Astrocyte (in vitro differentiated cells and primary cell): Measurements from ENCODE around the gene TWIST2. TPM values are rescaled to one million over a fixed set of nuclear protein-coding genes. Genes with fewer than 3 reads are reported as not detected.

ENCODE experiments used
- DNase-seq: peaks from one replicate; pipeline ENCODE4 v3.0.0-alpha.2; 2010; ENCODE audit warnings: low read depth
- FAIRE-seq: peaks from 2 replicates; lab custom pipeline; 2011; peaks lifted over from hg19 to GRCh38; lab: Jason Lieb, UNC
- H2AFZ ChIP-seq: 2 replicates; pipeline ENCODE4 v1.6.0; 2012; ENCODE audit warnings: low read depth, low read length, inconsistent platforms
- H3K27ac ChIP-seq: 2 replicates; pipeline ENCODE4 v1.5.1; 2011; ENCODE audit warnings: low read depth, low read length, inconsistent platforms
- H3K27me3 ChIP-seq: 2 replicates; pipeline ENCODE4 v1.6.0; 2011; ENCODE audit warnings: low read length, inconsistent platforms; ENCODE audit not compliant: insufficient read depth
- H3K36me3 ChIP-seq: 2 replicates; pipeline ENCODE4 v1.5.1; 2011; ENCODE audit warnings: low read length, inconsistent platforms; ENCODE audit not compliant: insufficient read depth
- H3K4me1 ChIP-seq: 2 replicates; pipeline ENCODE4 v1.5.1; 2011; ENCODE audit warnings: low read length, inconsistent platforms; ENCODE audit not compliant: insufficient read depth
- H3K4me2 ChIP-seq: 2 replicates; pipeline ENCODE4 v1.6.0; 2012; ENCODE audit warnings: low read length, inconsistent platforms
- H3K4me3 ChIP-seq: 2 replicates; pipeline ENCODE4 v1.5.1; 2011; ENCODE audit warnings: low read depth, mild to moderate bottlenecking, low read length, inconsistent platforms; ENCODE audit not compliant: insufficient read depth
- H3K79me2 ChIP-seq: 2 replicates; pipeline ENCODE4 v1.6.0; 2012; ENCODE audit warnings: mild to moderate bottlenecking, low read length, inconsistent platforms; ENCODE audit not compliant: insufficient read depth
- H3K9ac ChIP-seq: 2 replicates; pipeline ENCODE4 v1.6.0; 2012; ENCODE audit warnings: mild to moderate bottlenecking, low read length, inconsistent platforms
- H3K9me3 ChIP-seq: 2 replicates; pipeline ENCODE4 v1.5.1; 2012; ENCODE audit warnings: low read depth, mild to moderate bottlenecking, low read length, inconsistent platforms; ENCODE audit not compliant: insufficient read depth
- H4K20me1 ChIP-seq: 2 replicates; pipeline ENCODE4 v1.6.0; 2012; ENCODE audit warnings: low read length, inconsistent platforms; ENCODE audit not compliant: insufficient read depth
- H3K27ac Mint-ChIP-seq: one replicate; pipeline ENCODE4 v1.8.0; 2021; ENCODE audit warnings: mild to moderate bottlenecking, mixed read lengths; ENCODE audit not compliant: unreplicated experiment
- H3K27me3 Mint-ChIP-seq: one replicate; pipeline ENCODE4 v1.8.0; 2021; ENCODE audit warnings: low read depth, mixed read lengths; ENCODE audit not compliant: unreplicated experiment
- H3K36me3 Mint-ChIP-seq: one replicate; pipeline ENCODE4 v1.8.0; 2021; ENCODE audit warnings: low read depth, mixed read lengths; ENCODE audit not compliant: unreplicated experiment
- H3K4me1 Mint-ChIP-seq: one replicate; pipeline ENCODE4 v1.8.0; 2021; ENCODE audit warnings: low read depth, mixed read lengths; ENCODE audit not compliant: unreplicated experiment
- H3K4me3 Mint-ChIP-seq: one replicate; pipeline ENCODE4 v1.8.0; 2021; ENCODE audit warnings: mild to moderate bottlenecking, moderate library complexity, mixed read lengths; ENCODE audit not compliant: unreplicated experiment
- H3K9me3 Mint-ChIP-seq: one replicate; pipeline ENCODE4 v1.8.0; 2021; ENCODE audit warnings: mild to moderate bottlenecking, mixed read lengths; ENCODE audit not compliant: unreplicated experiment
- CTCF ChIP-seq: IDR thresholded peaks from 2 replicates; pipeline ENCODE4 v1.5.1; 2011; ENCODE audit warnings: low read depth, mild to moderate bottlenecking, inconsistent platforms, low read length, moderate library complexity; ENCODE audit not compliant: insufficient read depth
- EZH2 ChIP-seq: IDR thresholded peaks from 2 replicates; pipeline ENCODE4 v1.6.1; 2012; ENCODE audit warnings: mild to moderate bottlenecking, low read length, inconsistent platforms; ENCODE audit not compliant: insufficient read depth
- total RNA-seq: library from RNA; stranded (reverse); gene quantifications from 2 replicates; pipeline ENCODE4 v1.2.1, GENCODE V29; 2021

TWIST2 gene
- total RNA-seq, 1 donor from 2014 or later = 3.2 TPM

DNA sequence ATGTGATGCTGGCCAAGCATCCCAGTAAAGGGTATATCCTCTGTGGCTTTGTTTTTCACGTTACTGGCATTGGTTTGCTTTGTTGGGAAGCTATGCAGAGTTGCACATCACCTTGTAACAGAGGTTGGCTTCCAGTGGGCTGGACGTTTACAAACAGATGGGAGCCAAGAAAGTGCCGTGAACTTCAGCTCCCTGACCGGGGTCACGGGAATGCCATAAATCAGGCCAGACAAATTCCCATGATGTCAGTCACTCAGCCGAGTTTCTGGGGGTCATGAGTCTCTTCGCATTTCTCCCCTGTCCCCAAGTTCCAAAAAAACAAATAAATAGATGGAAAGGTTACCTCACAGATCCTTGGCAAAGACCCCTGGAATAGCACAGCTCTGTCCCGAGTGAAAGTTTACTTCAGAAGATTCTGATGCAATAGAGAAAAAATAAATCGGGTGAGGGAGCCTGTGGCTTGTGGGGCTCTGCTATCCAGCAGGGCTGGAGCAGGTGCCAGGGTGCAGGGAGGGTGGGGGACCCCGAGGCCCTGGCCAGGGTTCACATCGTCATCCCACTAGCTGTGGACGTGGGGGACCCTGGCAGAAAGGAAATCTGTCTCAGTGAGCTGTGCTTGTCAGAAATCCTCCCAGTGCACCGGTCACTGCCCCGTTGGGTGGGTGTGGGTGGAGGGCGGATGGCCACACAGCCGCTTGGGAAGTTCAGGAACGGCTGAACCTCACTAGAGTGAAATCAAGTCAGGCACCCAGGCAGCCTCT, 27.8 kb downstream of the TWIST2 start:
- Mint-ChIP-seq H3K4me3 (no peak overlapping the region), H3K9me3 (peaks cover 2% of the 10 kb centered on the region), H3K27me3 (peaks cover 20% of the 10 kb centered on the region), H3K36me3 (peaks cover 2% of the 10 kb centered on the region), H3K27ac (no peak overlapping the region), H3K4me1 (no peaks in the 10 kb centered on the region)
- H4K20me1 ChIP-seq = peaks cover 38% of the 10 kb centered on the region
- FAIRE-seq (no peak), DNase-seq (no peak)
- no peak overlapping the region for H3K27ac ChIP-seq
- H3K4me1 ChIP-seq = no peaks in the 10 kb centered on the region
- no peak overlapping the region for H3K4me2 ChIP-seq
- no peaks in the 10 kb centered on the region for H3K27me3 ChIP-seq
- no peak overlapping the region for H3K9ac ChIP-seq
- no peaks in the 10 kb centered on the region for H3K36me3 ChIP-seq
- H3K4me3 ChIP-seq = no peak overlapping the region
- H3K9me3 ChIP-seq = no peaks in the 10 kb centered on the region
- TF ChIP-seq CTCF = no peak
- TF ChIP-seq EZH2 = no peak
- peaks cover 35% of the 10 kb centered on the region for H3K79me2 ChIP-seq
- H2AFZ ChIP-seq = no peak overlapping the region

GRCh38 chr2:238876232-238876630, 28.3 kb downstream of the TWIST2 start:
- H3K79me2 ChIP-seq = peaks cover 35% of the 10 kb centered on the region
- H3K4me3 ChIP-seq = no peak overlapping the region
- H3K27ac ChIP-seq = no peak overlapping the region
- no peaks in the 10 kb centered on the region for H3K9me3 ChIP-seq
- Mint-ChIP-seq H3K9me3 (peaks cover 2% of the 10 kb centered on the region), H3K4me3 (no peak overlapping the region), H3K36me3 (peaks cover 2% of the 10 kb centered on the region), H3K27ac (no peak overlapping the region), H3K4me1 (no peaks in the 10 kb centered on the region), H3K27me3 (peaks cover 20% of the 10 kb centered on the region)
- no peaks in the 10 kb centered on the region for H3K36me3 ChIP-seq
- no peak overlapping the region for H2AFZ ChIP-seq
- H3K27me3 ChIP-seq = no peaks in the 10 kb centered on the region
- no peak overlapping the region for H3K9ac ChIP-seq
- TF ChIP-seq EZH2 (no peak), CTCF (no peak)
- H4K20me1 ChIP-seq = peaks cover 38% of the 10 kb centered on the region
- H3K4me2 ChIP-seq = no peak overlapping the region
- FAIRE-seq (no peak), DNase-seq (no peak)
- H3K4me1 ChIP-seq = no peaks in the 10 kb centered on the region

DNA sequence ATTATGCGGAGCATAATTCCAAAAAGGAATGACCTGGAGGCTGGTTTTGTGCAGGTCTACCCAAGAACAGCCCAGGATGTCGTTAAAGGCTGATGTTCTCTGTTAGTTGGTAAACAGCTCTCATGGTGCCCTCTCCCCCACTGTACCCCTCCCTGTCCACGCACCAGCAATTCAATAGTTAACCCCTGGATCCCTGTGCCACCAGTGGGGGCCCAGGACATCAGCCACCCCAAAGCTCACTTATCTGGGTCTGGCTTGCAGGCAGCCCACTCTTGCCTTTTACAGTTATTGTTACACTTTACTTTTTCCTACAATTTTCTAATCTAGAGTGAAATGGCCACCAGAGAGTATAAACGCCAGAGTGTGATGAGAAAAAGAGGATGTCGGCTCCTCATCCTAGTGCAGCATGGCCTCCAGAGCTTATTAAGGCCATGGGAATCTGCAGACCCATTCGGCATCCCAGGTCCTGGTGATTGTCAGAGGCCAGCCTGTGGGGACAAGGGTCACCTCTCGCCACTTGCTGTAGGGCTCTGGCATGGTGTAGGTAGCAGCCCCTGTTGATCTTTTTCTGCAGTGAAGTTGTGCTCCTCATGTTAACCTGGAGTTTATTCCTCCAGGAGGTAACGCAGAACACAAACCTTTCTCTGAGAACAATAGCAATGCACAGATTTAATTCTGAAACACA, 30.3 kb downstream of the TWIST2 start:
- no peaks in the 10 kb centered on the region for H3K27me3 ChIP-seq
- H3K4me3 ChIP-seq = no peak overlapping the region
- no peaks in the 10 kb centered on the region for H3K9me3 Mint-ChIP-seq
- no peak overlapping the region for H2AFZ ChIP-seq
- H3K27me3 Mint-ChIP-seq = peaks cover 33% of the 10 kb centered on the region
- H3K4me2 ChIP-seq = no peak overlapping the region
- H3K9me3 ChIP-seq = no peaks in the 10 kb centered on the region
- no peaks in the 10 kb centered on the region for H3K36me3 ChIP-seq
- H3K4me3 Mint-ChIP-seq = no peak overlapping the region
- no peak overlapping the region for H3K9ac ChIP-seq
- H3K79me2 ChIP-seq = peaks cover 22% of the 10 kb centered on the region
- FAIRE-seq = no peak
- H3K27ac Mint-ChIP-seq = no peak overlapping the region
- peaks cover 7% of the 10 kb centered on the region for H3K4me1 Mint-ChIP-seq
- no peak for DNase-seq
- H3K4me1 ChIP-seq = no peaks in the 10 kb centered on the region
- peaks cover 2% of the 10 kb centered on the region for H3K36me3 Mint-ChIP-seq
- H3K27ac ChIP-seq = no peak overlapping the region
- H4K20me1 ChIP-seq = peaks cover 49% of the 10 kb centered on the region
- TF ChIP-seq EZH2 (no peak), CTCF (no peak)
